ENCODE results near the gene ANKRD13A.

The ANKRD13A gene

DNA sequence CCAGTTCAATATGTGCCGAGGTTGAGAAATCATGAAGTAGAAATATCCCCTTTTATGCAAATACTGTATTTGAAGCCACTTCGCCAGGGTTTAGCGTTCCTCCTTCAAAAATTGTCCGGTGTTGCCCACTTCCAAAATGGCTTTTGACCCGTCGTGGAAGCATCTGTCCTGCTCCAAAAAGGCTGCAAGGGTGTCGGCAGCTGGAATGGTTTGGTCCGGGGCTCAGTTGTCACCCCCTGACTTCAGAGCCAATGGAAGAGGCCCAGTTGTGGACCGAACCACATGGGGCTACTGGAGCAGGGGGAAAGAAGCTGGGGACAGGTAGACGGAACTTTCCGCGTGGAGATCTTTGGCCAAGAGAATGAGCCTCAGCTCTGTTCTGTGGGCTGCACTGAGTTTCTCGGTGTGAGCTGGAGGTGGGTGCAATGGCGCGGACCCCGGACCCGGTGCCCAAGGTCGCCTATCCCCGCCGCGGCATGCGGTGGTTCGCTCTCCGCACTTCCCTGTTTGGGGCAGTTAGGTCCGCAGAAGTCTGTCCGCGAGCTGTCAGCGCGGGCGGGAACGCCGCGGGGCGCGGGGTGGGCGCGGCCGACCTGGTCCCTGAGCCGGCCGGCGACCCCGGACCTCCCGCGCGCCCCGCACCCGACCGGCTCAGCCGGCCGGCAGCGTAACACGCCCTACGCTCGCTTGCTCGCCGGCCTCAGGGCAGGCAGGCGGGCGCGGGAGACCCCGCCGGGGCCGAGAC lies at the start of gene ANKRD13A:
Gene ANKRD13A, plus strand, starts transcription at position 527 of the 745 bp plus-strand sequence. CDS start 259 bp downstream, outside the sequence.
- peak; percentile 60 to 77 for DNase-seq (ENCODE audit: low read depth in 2 of 2)

DNA sequence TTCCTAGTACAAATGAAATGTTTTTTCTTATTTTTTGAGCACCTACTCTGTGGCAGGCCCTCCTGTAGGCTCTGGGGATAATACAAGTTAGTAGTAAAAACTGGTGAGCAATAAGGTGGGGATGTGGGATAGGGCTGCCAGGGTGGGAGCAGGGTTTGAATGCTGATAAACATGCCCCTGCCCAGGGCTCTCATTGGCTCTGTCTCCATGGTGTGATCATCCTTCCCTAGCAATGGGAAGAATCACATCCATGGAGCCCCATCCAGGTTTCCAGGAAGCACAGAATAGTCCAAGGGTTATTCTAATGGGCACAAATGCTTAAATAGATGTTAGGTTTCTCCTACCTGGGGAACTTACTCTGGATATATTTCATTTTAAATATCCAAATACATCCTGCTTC lies 48.6 kb upstream of the ANKRD13A start:
- no peak for DNase-seq (ENCODE audit: low read depth in 2 of 2)

DNA sequence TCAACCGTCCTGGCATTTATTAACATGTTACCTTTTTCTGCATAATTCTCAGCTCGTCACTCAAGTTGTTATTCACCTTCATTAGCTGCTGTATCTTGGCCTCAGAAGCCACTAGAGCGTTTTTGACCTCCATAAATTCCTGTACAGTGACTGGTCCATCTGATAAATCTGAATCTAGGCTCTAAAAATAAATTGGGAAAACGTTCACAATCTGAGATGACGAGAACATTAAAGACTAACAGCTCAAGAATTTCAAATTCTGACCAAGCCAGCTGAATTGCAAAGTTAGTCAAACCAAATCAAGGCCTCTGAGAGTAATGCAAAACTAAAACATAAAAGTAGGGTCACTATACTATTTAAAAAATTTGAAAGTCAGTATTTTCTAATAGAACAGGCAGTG lies 48.1 kb upstream of the ANKRD13A start:
- no peak for DNase-seq (ENCODE audit: low read depth in 2 of 2)

DNA sequence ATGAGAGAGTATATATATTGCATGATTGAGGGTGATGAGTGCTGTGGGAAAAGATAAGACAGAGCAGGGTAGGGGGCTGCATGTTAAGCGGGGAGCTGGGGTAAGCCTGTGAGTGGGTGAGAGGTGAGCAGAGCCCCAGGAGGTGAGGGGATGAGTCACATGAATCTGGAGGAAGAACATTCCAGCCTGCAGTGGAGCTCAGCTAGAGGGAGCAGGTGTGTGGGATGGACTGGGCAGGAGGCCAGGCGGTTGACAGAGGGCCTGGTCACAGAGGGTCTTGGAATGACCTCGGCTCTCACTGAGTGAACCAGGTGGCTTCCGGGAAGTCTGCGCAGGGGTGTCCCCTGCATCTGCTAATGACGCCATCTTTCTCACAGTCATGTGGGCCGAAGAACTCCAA lies 47.5 kb upstream of the ANKRD13A start:
- no peak for DNase-seq (ENCODE audit: low read depth in 2 of 2)

DNA sequence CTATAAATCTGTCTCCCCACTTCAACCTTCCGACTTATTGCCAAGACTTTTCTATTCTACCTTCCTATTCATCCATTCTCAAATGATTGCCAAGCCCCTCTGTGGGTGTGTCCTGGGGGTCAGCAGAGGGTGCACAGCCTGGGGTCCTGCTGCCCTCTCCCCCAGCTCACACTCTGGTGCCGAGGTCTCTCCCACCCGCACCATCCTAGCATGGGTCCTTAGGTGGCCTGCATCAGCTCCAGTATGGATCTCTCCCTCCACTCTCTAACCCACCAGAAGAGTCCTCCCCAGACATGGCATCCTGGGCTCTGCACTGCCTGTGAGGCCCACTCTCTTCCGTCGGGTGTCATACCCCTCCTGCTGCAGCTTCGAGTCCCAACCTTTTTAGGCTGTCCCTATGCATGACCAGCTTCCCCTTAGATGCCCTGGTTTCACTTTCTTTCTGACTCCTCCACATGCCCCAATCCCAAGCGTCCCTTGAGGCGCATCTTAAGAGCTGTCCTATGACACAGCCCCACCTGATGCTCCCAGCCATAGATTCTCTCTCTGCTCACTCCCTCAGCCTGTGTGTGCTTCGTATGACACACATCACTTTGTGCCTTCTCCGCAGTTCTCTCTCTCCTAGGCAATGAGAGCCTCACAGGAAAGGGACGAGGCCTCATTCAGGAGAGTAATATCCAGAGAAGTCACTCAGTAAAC lies 46.9 kb upstream of the ANKRD13A start:
- DNase-seq (ENCODE audit: low read depth in 2 of 2), result no peak

DNA sequence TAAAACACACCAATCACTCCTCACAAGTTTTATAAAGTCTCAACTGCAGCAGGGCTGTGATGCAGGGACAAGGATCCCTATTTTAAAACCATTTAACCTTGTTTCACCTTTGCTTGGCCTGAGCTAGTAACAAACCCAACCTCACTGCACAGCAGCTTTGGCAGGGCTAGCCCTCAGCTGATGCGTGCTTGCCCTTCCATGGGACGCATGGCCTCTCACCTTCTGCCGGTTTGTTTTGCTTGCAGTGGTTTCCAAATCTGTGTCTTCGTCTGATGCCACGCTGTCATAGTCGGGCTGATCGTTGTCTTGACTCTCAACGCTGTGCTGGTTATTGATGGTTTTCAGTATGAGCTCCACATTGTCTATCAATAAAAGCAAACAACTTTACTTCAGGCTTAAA lies 46.4 kb upstream of the ANKRD13A start:
- no peak for DNase-seq (ENCODE audit: low read depth in 2 of 2)

DNA sequence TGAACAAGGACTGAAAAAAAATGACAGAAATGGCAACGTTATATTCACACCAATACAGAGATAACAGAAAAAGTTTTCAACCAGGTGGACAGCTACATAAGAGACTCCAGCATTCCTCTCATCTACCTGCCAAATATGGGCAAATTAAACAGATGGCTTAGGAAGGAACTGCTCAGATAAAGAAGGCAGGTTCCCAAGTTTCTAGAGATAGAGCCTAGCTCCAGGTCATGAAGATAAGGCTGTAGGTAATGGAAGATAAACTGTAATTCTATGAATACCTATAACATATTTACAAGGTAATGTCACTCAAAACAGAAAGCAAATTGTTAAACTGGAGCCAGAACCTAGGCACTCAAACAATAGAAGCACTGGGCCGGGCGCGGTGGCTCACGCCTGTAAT lies 45.6 kb upstream of the ANKRD13A start:
- no peak for DNase-seq (ENCODE audit: low read depth in 2 of 2)

DNA sequence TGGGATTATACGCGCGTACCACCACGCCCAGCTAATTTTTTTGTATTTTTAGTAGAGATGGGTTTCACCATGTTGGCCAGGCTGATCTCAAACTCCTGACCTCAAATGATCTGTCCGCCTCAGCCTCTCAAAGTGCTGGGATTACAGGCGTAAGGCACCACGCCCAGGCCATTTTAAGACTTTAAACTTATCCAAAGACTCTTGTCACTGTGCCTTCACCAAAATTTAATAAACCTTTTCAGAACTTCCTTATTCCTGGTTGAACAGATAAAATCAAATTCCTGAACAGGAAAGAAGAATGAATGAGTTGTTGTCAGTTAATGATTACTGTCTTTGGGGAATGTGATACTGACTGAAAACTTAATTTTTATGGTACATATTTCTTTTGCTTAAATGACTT lies 40.9 kb upstream of the ANKRD13A start:
- no peak for DNase-seq (ENCODE audit: low read depth in 2 of 2)

DNA sequence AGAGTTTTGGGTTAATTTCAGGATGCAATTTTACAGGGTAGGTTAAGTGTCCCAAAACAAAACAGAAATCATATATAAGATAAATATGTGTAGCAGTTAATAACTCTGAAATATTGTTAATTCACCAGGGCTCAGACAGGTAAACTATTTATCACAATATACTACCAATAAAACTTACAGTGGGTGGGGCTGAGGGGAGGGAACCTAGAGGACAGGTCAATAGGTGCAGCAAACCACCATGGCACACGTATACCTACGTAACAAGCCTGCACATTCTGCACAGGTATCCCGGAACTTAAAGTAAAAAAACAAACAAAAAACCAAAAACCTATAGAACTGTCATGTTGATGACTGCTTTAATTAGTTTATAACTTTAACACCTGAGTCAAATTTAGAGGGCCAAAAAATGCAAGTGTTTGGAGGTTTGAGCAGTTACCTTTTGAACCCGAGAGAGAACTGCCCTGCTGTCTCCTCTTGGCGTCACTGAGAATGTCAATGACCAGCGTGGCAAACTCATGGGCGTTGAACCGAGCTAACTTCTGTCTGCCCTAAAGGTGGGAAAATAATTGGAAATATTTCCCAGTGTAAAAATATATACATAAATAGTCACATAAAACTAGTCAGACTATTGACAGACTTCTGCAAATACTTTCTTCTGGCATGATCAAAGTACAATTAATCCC lies 39.7 kb upstream of the ANKRD13A start:
- no peak for DNase-seq (ENCODE audit: low read depth in 2 of 2)

DNA sequence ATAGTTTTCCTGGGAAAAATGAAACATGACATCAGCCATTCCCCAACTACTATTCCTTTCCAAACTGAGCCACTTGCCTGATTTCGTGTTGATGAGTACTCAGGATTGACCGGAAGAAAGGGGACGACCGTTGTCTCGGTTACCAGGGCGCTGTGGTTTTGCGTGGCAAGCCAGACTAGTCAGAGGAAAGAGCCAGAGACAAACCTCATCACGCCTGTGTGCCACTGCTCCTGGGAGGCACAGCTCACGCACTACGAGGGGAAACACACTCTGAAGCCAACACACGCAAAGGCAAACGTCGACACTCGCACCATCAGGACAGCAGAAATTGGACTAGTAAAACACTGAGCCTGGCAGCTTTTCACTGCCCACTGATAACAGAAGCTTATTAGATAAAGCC lies 38.0 kb upstream of the ANKRD13A start:
- no peak for DNase-seq (ENCODE audit: low read depth in 2 of 2)

DNA sequence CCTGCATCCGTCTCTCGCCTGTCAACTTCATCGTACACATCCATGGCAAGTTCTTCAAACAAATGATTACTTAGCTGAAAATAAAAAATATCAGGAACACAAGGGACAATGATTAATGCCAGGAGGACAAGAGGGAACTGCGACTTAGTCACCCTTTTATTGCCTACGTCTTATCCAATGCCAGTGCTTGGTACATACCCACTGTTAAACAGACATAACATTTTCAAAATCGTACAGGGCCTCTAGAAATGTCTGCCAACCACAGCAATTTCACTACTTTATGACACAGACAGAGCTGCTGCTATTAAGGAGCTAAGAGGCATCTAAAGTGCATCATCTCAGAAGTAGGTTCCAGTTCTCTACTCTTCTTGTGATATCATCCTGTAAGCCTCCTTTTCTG lies 37.6 kb upstream of the ANKRD13A start:
- no peak for DNase-seq (ENCODE audit: low read depth in 2 of 2)

DNA sequence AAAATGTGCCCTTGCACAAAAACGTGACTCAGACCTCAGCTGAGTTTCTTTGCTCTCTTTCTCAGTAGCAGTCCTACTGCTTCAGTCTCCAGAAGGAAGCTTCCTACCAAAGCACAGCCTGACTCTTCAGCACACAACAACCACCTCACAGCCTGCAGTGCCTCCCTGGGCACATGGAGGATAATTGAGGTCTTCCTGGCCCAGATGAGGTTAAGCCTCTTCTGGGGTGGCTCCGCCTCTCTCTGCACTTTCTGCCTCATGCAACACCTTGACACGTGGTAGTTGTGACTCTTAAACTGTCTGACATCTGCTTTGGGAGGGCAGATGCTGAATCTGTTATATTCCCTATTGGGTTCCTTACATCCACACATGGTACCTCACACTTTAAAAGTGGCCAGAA lies 36.8 kb upstream of the ANKRD13A start:
- no peak for DNase-seq (ENCODE audit: low read depth in 2 of 2)

DNA sequence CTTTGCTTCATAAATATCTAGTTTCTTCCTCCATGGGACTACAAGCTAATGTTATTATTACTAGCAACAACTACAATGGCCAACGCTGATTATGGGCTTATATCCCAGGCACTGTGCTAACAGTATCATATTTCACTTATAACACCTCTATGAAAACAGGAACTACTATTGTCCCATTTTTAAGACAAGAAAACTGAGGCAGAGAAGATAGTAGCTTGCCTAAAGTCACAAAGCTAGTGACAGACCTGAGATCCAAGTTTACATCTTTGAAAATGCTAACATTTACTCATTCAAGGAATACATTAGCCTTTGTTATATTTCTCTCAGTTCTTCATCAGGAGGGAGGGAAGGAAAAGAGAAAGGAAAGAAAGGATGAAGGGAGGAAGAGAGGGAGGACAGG lies 35.9 kb upstream of the ANKRD13A start:
- DNase-seq (ENCODE audit: low read depth in 2 of 2), result no peak

DNA sequence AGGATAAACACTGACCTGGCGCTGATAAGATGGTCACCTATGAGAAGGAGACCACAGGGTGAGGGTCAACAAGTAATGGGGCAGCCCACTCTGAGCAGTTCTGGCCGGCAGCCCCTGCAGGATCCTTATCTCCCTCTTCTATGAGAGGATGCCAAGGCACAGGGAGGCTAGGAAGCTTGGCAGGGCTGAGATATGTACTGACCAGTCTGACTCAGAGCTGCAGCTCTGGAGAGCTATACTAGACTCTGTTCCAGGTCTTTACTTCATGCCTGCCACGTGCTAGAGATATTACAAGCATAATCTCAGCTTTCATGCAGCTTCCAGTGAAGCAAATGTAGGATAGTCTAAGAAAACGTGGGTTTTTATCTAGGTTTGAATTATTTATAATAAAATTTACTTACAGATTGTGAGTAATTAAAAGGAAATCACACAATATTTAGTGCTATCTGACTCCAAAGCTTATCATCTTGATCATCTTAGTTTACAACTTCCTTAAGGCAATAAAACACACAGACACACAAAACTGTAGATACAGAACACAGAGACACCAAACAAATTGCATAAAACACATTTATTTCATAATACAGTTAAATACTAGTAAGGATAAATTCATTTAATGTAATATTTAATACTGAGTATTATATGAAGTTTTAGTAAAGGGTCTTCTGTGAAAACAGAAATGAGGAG lies 35.3 kb upstream of the ANKRD13A start:
- no peak for DNase-seq (ENCODE audit: low read depth in 2 of 2)

DNA sequence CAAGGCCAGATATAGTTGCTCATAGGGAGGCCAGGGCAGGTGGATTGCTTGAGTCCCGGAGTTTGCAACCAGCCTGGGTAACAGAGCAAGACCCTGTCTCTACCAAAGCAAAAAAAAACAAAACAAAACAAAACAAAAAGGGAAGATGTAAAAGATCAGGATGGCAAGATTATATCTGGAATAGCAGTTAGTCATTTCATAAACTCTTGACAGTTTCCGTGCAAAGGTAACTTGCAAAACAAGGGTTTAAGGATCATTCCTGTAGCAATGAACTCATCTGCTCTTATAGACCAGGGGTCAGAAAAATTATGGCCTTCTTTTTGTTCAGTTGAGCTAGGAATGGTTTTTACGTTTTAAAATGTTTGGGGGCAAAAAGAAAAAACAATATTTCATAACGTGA lies 32.7 kb upstream of the ANKRD13A start:
- no peak for DNase-seq (ENCODE audit: low read depth in 2 of 2)

DNA sequence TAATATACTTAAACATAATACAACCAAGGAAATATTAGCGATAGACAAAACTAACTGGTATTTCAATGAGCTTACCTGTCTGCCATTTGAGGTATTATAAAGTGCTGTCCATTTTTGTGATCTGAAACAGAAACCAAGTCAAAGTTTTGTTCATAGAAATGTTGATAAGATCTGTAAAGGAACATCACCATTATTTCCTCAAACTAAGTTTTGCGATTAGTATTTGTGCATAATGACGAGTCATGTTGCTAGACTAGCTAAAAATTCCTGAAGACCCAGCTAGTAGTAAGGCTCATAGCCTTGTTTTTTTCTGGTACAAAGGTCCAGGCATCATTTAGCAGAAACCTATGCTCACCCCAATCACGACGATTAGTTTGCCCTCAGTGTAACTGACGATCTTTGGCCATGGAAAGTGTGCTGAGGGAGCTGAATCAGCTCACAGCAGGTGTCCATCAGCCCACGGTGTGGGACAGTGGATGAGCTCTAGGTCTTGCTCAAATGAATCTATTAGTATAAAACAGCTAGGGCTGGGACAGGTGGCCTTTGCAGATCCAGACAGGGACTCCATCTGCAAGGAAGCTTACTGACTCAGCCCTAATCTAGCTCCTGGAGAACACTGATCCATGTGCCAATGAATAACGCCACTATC lies 31.7 kb upstream of the ANKRD13A start:
- DNase-seq (ENCODE audit: low read depth in 2 of 2), result no peak

DNA sequence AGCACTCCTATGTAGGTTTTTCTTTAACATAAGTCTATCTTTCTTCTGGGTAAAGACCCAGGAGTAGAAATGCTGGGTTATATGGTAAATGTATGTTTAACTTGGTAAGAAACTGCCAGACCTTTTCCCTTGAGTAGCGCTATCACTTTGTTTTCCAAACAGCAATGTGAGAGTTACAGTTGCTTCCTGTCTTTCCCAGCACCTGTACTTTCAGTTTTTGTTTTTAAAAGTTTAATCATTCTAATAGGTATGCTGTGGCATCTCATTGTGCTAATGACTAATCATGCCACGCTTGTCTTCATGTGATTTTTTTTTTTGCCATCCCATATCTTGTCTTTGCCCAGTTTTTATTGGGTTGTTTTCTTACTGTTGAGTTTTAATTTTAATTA lies 31.2 kb upstream of the ANKRD13A start:
- no peak for DNase-seq (ENCODE audit: low read depth in 2 of 2)

DNA sequence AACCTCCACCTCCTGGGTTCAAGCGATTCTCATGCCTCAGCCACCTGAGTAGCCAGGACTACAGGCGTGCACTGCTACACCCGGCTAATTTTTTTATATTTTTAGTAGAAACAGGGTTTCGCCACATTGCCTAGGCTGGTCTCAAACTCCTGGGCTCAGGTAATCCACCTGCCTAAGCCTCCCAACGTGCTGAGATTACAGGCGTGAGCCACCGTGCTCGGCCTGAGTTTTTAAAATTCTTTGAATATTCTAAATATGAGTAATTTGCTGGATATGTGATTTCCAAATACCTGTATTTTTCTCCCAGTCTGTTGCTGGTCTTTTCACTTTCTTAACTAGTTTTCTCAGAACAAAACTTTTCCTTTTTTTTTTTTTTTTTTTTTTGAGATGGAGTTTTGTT lies 30.4 kb upstream of the ANKRD13A start:
- DNase-seq (ENCODE audit: low read depth in 2 of 2), result no peak

DNA sequence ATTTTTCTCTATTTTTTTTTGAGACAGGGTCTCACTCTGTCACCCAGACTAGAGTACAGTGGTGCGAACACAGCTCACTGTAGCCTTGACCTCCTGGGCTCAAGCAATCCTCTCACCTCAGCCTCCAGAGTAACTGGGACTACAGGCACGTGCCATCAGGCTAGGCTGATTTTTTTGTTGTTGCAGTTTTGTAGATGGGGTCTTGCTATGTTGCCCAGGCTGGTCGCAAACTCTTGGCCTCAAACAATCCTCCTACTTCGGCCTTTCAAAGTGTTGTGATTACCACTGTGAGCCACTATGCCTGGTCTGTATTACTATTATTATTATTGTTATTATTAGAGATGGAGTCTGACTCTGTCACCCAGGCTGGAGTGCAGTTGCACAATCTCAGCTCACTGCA lies 26.4 kb upstream of the ANKRD13A start:
- DNase-seq (ENCODE audit: low read depth in 2 of 2), result no peak

DNA sequence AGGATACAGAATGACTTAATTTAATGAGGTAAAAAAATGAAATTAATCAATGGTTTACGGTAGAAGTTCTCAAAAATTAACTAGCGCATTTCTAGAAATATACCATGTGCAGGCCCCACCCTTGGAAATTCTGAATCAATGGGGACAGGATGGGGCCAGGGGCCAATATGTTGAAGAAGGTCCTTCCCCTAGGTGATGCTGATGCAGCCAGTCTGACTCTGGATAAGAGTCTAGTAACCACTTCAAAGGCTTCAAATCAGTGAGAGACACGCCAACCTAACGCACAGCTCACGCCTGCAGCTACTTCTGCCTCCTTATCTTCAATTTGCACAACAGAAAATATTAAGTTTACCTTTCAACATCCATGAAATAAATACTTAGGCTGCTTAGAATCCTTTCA lies 17.9 kb upstream of the ANKRD13A start:
- peak in 1 of 2 donors; percentile 34 for DNase-seq (ENCODE audit: low read depth in 2 of 2)

DNA sequence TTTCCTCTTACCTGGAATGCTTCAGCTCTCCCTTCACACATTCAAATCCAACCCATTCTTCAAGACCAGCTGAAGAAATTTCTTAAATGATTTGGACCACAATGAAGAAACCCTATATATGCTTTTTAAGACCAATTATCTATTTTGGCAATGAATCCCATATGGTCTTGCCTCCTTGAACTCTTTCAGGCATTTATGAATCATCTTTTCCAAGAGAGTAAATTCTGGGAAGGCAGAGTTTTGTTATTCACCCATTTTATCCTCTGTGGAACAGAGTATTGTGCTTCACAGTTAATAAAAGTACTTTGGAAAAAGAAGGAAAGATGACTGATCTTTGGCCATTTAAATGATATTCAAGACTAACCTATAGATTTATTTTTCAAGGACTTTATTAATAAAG lies 17.0 kb upstream of the ANKRD13A start:
- no peak for DNase-seq (ENCODE audit: low read depth in 2 of 2)
